HG02852 (cell line): ENCODE results near the gene IL20RB.

Source experiments
- ATAC-seq: cut with Tn5 transposase; IDR thresholded peaks from one replicate; pipeline ENCODE4 v1.9.1; 2021; ENCODE audit warnings: mild to moderate bottlenecking, moderate library complexity; ENCODE audit not compliant: unreplicated experiment

The IL20RB gene

GRCh38 chr3:137026701-137027100, 68.9 kb downstream of the IL20RB start:
- no peak for ATAC-seq

- ATAC-seq, result peak; percentile 83
Observed at GRCh38 chr3:137032465-137033120, 74.8 kb downstream of the IL20RB start.

GRCh38 chr3:137035631-137036030, 77.8 kb downstream of the IL20RB start:
- no peak for ATAC-seq

DNA sequence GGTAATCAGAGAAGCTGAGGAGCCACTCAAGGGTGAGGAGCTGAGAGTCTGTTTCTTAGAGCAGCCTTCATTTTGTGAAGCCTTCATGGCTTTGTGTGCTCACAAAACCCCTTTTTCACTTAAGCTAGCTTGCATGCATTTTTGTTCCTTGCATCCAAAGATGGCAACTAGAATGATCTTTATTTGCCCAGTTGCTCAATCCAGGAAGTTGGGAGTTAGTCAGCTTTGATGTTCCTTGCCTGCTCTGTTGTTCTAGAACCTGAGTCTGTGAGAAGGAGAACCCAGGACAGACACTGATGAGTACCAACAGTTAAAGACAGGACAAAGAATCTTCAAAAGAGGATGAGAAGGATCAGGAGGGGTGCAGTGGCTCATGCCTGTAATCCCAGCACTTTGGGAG, 81.8 kb downstream of the IL20RB start:
- ATAC-seq, result no peak

- ATAC-seq, result no peak
Observed at GRCh38 chr3:137041251-137041650, 83.5 kb downstream of the IL20RB start.

DNA sequence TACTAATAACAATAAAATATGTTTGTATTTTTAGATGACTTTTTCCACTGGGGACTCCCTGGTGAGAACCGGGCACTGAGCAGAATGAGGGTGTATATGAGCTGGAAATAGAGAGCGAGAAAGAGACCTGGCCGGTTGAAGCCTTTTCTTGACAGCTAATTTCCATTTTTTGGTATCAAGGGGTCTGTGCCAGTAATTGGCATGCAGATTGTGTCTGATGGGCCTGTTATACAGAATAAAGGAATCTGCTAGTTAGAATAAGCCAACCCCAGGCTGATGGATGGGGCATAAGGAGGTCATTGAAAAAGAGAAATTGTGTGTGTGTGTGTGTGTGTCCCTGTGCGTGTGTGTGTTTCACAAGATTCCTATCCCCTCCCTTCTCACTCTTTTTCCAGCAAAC, 83.9 kb downstream of the IL20RB start:
- no peak for ATAC-seq

DNA sequence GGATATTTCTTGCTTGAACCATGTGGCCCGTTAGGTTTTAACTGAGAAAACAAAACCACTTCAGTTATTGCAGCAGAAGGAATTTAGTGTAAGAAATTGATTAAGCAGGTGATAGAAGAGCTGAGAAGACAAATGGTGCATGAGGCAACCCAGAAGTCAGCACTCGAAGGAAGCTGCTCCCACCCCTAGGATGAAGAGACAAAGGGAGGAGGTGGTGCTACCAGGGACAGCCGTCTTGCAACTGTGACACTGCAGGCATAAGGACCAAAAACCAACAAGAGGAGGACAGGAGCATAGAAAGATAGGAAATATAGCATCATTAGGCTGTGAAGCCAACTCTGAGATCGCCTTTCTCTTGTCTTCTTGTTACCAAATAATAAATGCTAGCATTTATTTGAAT, 89.0 kb downstream of the IL20RB start:
- ATAC-seq, result no peak

DNA sequence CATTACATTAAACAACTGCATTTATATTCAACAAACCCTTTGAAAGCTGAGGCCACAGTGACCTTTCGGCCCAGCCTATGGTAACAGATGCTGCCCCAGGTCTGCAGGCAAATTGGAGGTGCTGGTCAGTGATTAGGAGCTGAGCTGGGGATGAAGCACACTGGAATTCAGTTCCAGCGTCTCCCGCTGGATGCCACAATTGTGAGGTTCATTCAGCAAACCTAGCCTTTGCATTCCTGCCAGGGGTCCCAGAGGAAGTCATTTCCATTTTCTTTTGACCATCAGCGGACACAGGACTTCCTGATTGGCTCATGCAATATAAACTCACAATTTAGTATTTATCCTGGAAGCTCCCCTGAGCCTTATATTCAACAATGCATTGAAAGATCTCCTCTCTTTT, 89.5 kb downstream of the IL20RB start:
- ATAC-seq, result no peak

DNA sequence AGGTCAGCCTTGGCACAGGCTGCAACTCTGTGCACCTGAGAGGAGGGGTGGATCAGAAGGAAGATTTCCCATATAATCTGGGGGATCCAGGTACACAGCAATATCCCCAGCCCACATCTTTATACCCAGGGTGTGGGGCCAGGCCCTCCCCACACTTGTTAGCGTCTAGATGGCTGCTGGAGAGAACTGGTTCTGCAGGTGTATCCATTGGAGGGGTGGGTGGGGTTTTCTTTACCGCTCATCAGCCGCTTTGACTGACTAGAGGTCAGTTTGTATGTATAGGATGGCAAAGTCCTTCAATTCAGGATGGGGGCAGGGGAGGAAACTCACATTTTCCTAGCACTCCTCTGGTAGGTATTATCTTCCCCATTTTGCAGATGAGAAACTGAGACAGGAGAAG, 92.5 kb downstream of the IL20RB start:
- ATAC-seq, result no peak

GRCh38 chr3:137052298-137052697, 94.5 kb downstream of the IL20RB start:
- no peak for ATAC-seq
